Right atrium auricular region (tissue), 2 donors: Measurements from ENCODE around the gene SOX18. TPM values are rescaled to one million over a fixed set of nuclear protein-coding genes. Genes with fewer than 3 reads are reported as not detected.

Experiments
- DNase-seq: peaks from one replicate; pipeline ENCODE4 v3.0.0-alpha.2; 2019; ENCODE audit warnings: low spot score
- H3K27ac ChIP-seq, 2 donors: fragments of 200-600 bp; sonication (generic); 1 replicate in 1 of 2; 2 replicates in 1 of 2; pipeline ENCODE4 v1.5.1; 2016 to 2019
- H3K27me3 ChIP-seq, 2 donors: fragments of 200-600 bp; sonication (generic); one replicate each; pipeline versions ENCODE4 v1.5.1 to v1.6.0; 2017 to 2019
- H3K36me3 ChIP-seq: fragments of 200-600 bp; sonication (generic); one replicate; pipeline ENCODE4 v1.5.1; 2016
- H3K4me1 ChIP-seq, 2 donors: fragments of 200-600 bp; sonication (generic); one replicate each; pipeline versions ENCODE4 v1.5.1 to v1.6.0; 2017 to 2019
- H3K4me3 ChIP-seq, 2 donors: fragments of 200-600 bp; sonication (generic); 1 replicate in 1 of 2; 2 replicates in 1 of 2; pipeline ENCODE4 v1.5.1; 2017 to 2019; ENCODE audit warnings: mild to moderate bottlenecking in 1 of 2, moderate library complexity in 1 of 2
- H3K9me3 ChIP-seq, 2 donors: fragments of 200-600 bp; sonication (generic); one replicate each; pipeline ENCODE4 v1.5.1; 2019
- total RNA-seq, 2 donors: library from RNA; depleted of rRNA; stranded (reverse); fragments of >200 nt; gene quantifications; one replicate each; pipeline ENCODE4 v1.1.0, GENCODE V29; 2016
- TF ChIP-seq, protein P1 (sequence below), 2 donors: fragments of 200-600 bp; sonication (generic); IDR thresholded peaks; one replicate each; pipeline ENCODE4 v1.5.1; 2019; ENCODE audit warnings: antibody characterized with exemption in 2 of 2

Gene SOX18
- total RNA-seq, 2 donors from 2014 or later, result 15.1 to 17.2 TPM

- H3K27me3 ChIP-seq, result no peaks in the 10 kb centered on the region
- no peak overlapping the region for H3K27ac ChIP-seq
- H3K36me3 ChIP-seq, result peaks cover 16% of the 10 kb centered on the region
- no peaks in the 10 kb centered on the region for H3K4me1 ChIP-seq
- H3K9me3 ChIP-seq, result no peaks in the 10 kb centered on the region
- TF ChIP-seq, protein P1, sequence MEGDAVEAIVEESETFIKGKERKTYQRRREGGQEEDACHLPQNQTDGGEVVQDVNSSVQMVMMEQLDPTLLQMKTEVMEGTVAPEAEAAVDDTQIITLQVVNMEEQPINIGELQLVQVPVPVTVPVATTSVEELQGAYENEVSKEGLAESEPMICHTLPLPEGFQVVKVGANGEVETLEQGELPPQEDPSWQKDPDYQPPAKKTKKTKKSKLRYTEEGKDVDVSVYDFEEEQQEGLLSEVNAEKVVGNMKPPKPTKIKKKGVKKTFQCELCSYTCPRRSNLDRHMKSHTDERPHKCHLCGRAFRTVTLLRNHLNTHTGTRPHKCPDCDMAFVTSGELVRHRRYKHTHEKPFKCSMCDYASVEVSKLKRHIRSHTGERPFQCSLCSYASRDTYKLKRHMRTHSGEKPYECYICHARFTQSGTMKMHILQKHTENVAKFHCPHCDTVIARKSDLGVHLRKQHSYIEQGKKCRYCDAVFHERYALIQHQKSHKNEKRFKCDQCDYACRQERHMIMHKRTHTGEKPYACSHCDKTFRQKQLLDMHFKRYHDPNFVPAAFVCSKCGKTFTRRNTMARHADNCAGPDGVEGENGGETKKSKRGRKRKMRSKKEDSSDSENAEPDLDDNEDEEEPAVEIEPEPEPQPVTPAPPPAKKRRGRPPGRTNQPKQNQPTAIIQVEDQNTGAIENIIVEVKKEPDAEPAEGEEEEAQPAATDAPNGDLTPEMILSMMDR (IDR thresholded peaks at IDR 0.05), result no peak
- H3K4me3 ChIP-seq, result no peak overlapping the region
- DNase-seq, result no peak
Observed at GRCh38 chr20:64071341-64072332, 22.2 kb upstream of the SOX18 start.

- H3K4me3 ChIP-seq, result no peak overlapping the region
- DNase-seq, result no peak
- H3K27ac ChIP-seq, result no peak overlapping the region
- H3K4me1 ChIP-seq, result peaks cover 0 to 3% of the 10 kb centered on the region in 2 donors
- peaks cover 16% of the 10 kb centered on the region for H3K36me3 ChIP-seq
- no peaks in the 10 kb centered on the region for H3K9me3 ChIP-seq
- TF ChIP-seq, protein P1 (IDR thresholded peaks at IDR 0.05), result no peak
- no peaks in the 10 kb centered on the region for H3K27me3 ChIP-seq
Observed at GRCh38 chr20:64070244-64070993, 21.0 kb upstream of the SOX18 start.

GRCh38 chr20:64069614-64070243 is 20.3 kb upstream of the SOX18 start:
- DNase-seq, result no peak

GRCh38 chr20:64069209-64069613 is 19.8 kb upstream of the SOX18 start:
- Histone ChIP-seq H3K4me3 (no peak overlapping the region), H3K27ac (no peak overlapping the region), H3K27me3 (no peaks in the 10 kb centered on the region), H3K36me3 (peaks cover 16% of the 10 kb centered on the region), H3K9me3 (no peaks in the 10 kb centered on the region), H3K4me1 (peaks cover 0 to 15% of the 10 kb centered on the region in 2 donors)
- TF ChIP-seq, protein P1 (IDR thresholded peaks at IDR 0.05), result no peak
- no peak for DNase-seq

More at GRCh38 chr20:64069614-64070243, 20.3 kb upstream of the SOX18 start:
- Histone ChIP-seq H3K4me3 (no peak overlapping the region), H3K27ac (no peak overlapping the region), H3K4me1 (peaks cover 0 to 10% of the 10 kb centered on the region in 2 donors), H3K27me3 (no peaks in the 10 kb centered on the region), H3K36me3 (peaks cover 16% of the 10 kb centered on the region), H3K9me3 (no peaks in the 10 kb centered on the region)
- TF ChIP-seq, protein P1 (IDR thresholded peaks at IDR 0.05), result peak; percentile 59 to 68

GRCh38 chr20:64068386-64069208 is 19.2 kb upstream of the SOX18 start:
- no peak overlapping the region for H3K4me3 ChIP-seq
- peaks cover 0 to 21% of the 10 kb centered on the region in 2 donors for H3K4me1 ChIP-seq
- H3K27me3 ChIP-seq, result no peaks in the 10 kb centered on the region
- H3K9me3 ChIP-seq, result no peaks in the 10 kb centered on the region
- no peak for DNase-seq
- no peak overlapping the region for H3K27ac ChIP-seq
- peaks cover 10% of the 10 kb centered on the region for H3K36me3 ChIP-seq
- TF ChIP-seq, protein P1 (IDR thresholded peaks at IDR 0.05), result no peak
